Measurements from ENCODE around the gene NFS1.

NFS1 gene

GRCh38 chr20:35648836-35649235 lies 50.3 kb downstream of the NFS1 start:
- H4K20me1 ChIP-seq (ENCODE audit: low read depth, low read length), result peaks cover 20% of the 10 kb centered on the region
- peaks cover 79% of the 10 kb centered on the region for H3K79me2 ChIP-seq (ENCODE audit: insufficient read depth, low read length)
- H3K4me3 ChIP-seq (ENCODE audit: insufficient read depth, low read length, poor library complexity, severe bottlenecking), result no peak overlapping the region
- H3K4me2 ChIP-seq (ENCODE audit: low read depth, low read length, poor library complexity, severe bottlenecking), result no peak overlapping the region
- no peak overlapping the region for H3K27ac ChIP-seq (ENCODE audit: low read depth, low read length)
- TF ChIP-seq EZH2phosphoT487 (conservative IDR thresholded peaks at IDR 0.05; ENCODE audit: low read length), result no peak
- TF ChIP-seq CTCF (IDR thresholded peaks at IDR 0.05; ENCODE audit: insufficient read depth, low read length, poor library complexity, severe bottlenecking), result no peak
- H3F3A ChIP-seq (ENCODE audit: insufficient read depth), result peaks cover 25% of the 10 kb centered on the region
- peaks cover 20% of the 10 kb centered on the region; the same call in 1 of the 2 replicates for H3K36me3 ChIP-seq (ENCODE audit: low read length)
- H3K27me3 ChIP-seq (ENCODE audit: low read length), result no peaks in the 10 kb centered on the region
- H3K9ac ChIP-seq (ENCODE audit: low read length), result no peak overlapping the region
- no peak overlapping the region for H2AFZ ChIP-seq (ENCODE audit: low read depth, low read length, severe bottlenecking)
- no peaks in the 10 kb centered on the region for H3K9me2 ChIP-seq (replicated peaks; ENCODE audit: insufficient read depth, low read length)
- no peaks in the 10 kb centered on the region for H3K9me3 ChIP-seq (ENCODE audit: insufficient read depth, low read length)

- H4K20me1 ChIP-seq (ENCODE audit: low read depth, low read length), result no peaks in the 10 kb centered on the region
- H3K9me3 ChIP-seq (ENCODE audit: insufficient read depth, low read length), result no peaks in the 10 kb centered on the region
- H3K9ac ChIP-seq (ENCODE audit: low read length), result no peak overlapping the region
- no peak overlapping the region for H2AFZ ChIP-seq (ENCODE audit: low read depth, low read length, severe bottlenecking)
- H3K36me3 ChIP-seq (ENCODE audit: low read length), result peaks cover 10% of the 10 kb centered on the region; the same call in 1 of the 2 replicates
- H3F3A ChIP-seq (ENCODE audit: insufficient read depth), result peaks cover 11% of the 10 kb centered on the region
- TF ChIP-seq EZH2phosphoT487 (conservative IDR thresholded peaks at IDR 0.05; ENCODE audit: low read length) (no peak), CTCF (IDR thresholded peaks at IDR 0.05; ENCODE audit: insufficient read depth, low read length, poor library complexity, severe bottlenecking) (no peak)
- H3K79me2 ChIP-seq (ENCODE audit: insufficient read depth, low read length), result peaks cover 39% of the 10 kb centered on the region
- no peak overlapping the region for H3K4me2 ChIP-seq (ENCODE audit: low read depth, low read length, poor library complexity, severe bottlenecking)
- no peaks in the 10 kb centered on the region for H3K27me3 ChIP-seq (ENCODE audit: low read length)
- no peak overlapping the region for H3K4me3 ChIP-seq (ENCODE audit: insufficient read depth, low read length, poor library complexity, severe bottlenecking)
- no peak overlapping the region for H3K27ac ChIP-seq (ENCODE audit: low read depth, low read length)
- H3K9me2 ChIP-seq (replicated peaks; ENCODE audit: insufficient read depth, low read length), result no peaks in the 10 kb centered on the region
Measured at GRCh38 chr20:35644806-35645205, 54.3 kb downstream of the NFS1 start.

- H3K9ac ChIP-seq (ENCODE audit: low read length), result no peak overlapping the region
- H2AFZ ChIP-seq (ENCODE audit: low read depth, low read length, severe bottlenecking), result no peak overlapping the region
- H3K9me2 ChIP-seq (replicated peaks; ENCODE audit: insufficient read depth, low read length), result no peaks in the 10 kb centered on the region
- peaks cover 8% of the 10 kb centered on the region for H3F3A ChIP-seq (ENCODE audit: insufficient read depth)
- no peaks in the 10 kb centered on the region for H3K27me3 ChIP-seq (ENCODE audit: low read length)
- no peaks in the 10 kb centered on the region for H3K36me3 ChIP-seq (ENCODE audit: low read length)
- no peak for TF ChIP-seq CTCF (IDR thresholded peaks at IDR 0.05; ENCODE audit: insufficient read depth, low read length, poor library complexity, severe bottlenecking)
- TF ChIP-seq EZH2phosphoT487 (conservative IDR thresholded peaks at IDR 0.05; ENCODE audit: low read length), result no peak
- H3K9me3 ChIP-seq (ENCODE audit: insufficient read depth, low read length), result no peaks in the 10 kb centered on the region
- no peak overlapping the region for H3K4me2 ChIP-seq (ENCODE audit: low read depth, low read length, poor library complexity, severe bottlenecking)
- peaks cover 21% of the 10 kb centered on the region; the same call in 1 of the 2 replicates for H3K79me2 ChIP-seq (ENCODE audit: insufficient read depth, low read length)
- H3K27ac ChIP-seq (ENCODE audit: low read depth, low read length), result no peak overlapping the region
- no peaks in the 10 kb centered on the region for H4K20me1 ChIP-seq (ENCODE audit: low read depth, low read length)
- H3K4me3 ChIP-seq (ENCODE audit: insufficient read depth, low read length, poor library complexity, severe bottlenecking), result no peak overlapping the region
Measured at GRCh38 chr20:35643045-35643444, 56.1 kb downstream of the NFS1 start.
